ENCODE data around the gene FBXO8. TPM values are rescaled to one million over a fixed set of nuclear protein-coding genes. Genes with fewer than 3 reads are reported as not detected.

FBXO8 gene
- total RNA-seq, 1 experiment from 2014 or later = 16.7 TPM

DNA sequence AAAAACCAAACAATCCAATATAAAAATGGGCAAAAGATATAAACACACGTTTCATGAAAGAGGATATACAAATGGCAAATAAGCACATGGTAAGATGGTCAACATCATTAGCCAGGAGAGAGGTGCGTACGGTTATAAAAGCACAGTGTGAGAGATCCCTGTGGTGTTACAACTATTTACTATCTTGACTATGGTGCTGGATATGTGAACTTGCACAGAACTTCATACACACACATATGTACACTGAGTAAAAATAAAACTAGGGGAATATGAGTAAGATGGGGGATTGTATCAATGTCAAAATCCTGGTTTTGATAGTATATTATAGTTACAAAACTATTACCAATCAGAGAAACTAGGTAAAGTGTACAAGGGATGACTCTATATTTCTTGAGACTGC is 8.4 kb downstream of the FBXO8 start:
- no peaks in the 10 kb centered on the region for H3K4me1 ChIP-seq (replicated peaks; ENCODE audit: insufficient read depth)
- no peak for DNase-seq
- ChIA-PET CTCF (no interaction called here), POLR2A (ENCODE audit: unreplicated experiment) (no interaction called here)
- no peak overlapping the region for H2AFZ ChIP-seq
- no peak overlapping the region for H3K4me2 ChIP-seq
- H3K27me3 ChIP-seq (ENCODE audit: insufficient read depth, low read depth) = no peaks in the 10 kb centered on the region
- H3K4me3 ChIP-seq = no peak overlapping the region
- intact Hi-C loops (cut with micrococcal nuclease; ENCODE audit: unreplicated experiment) = no loop called here
- no peaks in the 10 kb centered on the region for H3K9me3 ChIP-seq (ENCODE audit: insufficient read depth, low read depth)
- H3F3A ChIP-seq (ENCODE audit: insufficient read depth, low read depth) = no peaks in the 10 kb centered on the region
- BruUV-seq (replicated peaks) = no TSS peak
- H3K27ac ChIP-seq = no peak overlapping the region
- H3K9me2 ChIP-seq (ENCODE audit: insufficient read depth) = no peaks in the 10 kb centered on the region
- no peaks in the 10 kb centered on the region for H3K36me3 ChIP-seq (ENCODE audit: low read depth)
- TF ChIP-seq CTCF (conservative IDR thresholded peaks at IDR 0.05) (no peak), EZH2 (IDR thresholded peaks at IDR 0.05; ENCODE audit: low read depth) (no peak)
- no peaks in the 10 kb centered on the region; the same call in 1 of the 2 replicates for H4K20me1 ChIP-seq (ENCODE audit: insufficient read depth)
- 0 out of 2 replicates have a peak, but pooled peaks cover 3% of the 10 kb centered on the region for H3K79me2 ChIP-seq (ENCODE audit: low read depth)

GRCh38 chr4:174274436-174274835 is 9.0 kb downstream of the FBXO8 start:
- ChIA-PET CTCF (no interaction called here), POLR2A (ENCODE audit: unreplicated experiment) (no interaction called here)
- Histone ChIP-seq H3K4me2 (no peak overlapping the region), H3K27ac (no peak overlapping the region), H3K9me2 (ENCODE audit: insufficient read depth) (no peaks in the 10 kb centered on the region), H3F3A (ENCODE audit: insufficient read depth, low read depth) (no peaks in the 10 kb centered on the region), H4K20me1 (ENCODE audit: insufficient read depth) (no peaks in the 10 kb centered on the region; the same call in 1 of the 2 replicates), H3K4me1 (replicated peaks; ENCODE audit: insufficient read depth) (no peaks in the 10 kb centered on the region), H3K79me2 (ENCODE audit: low read depth) (0 out of 2 replicates have a peak, but pooled peaks cover 3% of the 10 kb centered on the region), H3K27me3 (ENCODE audit: insufficient read depth, low read depth) (no peaks in the 10 kb centered on the region), H3K4me3 (no peak overlapping the region), H2AFZ (no peak overlapping the region), H3K9me3 (ENCODE audit: insufficient read depth, low read depth) (no peaks in the 10 kb centered on the region), H3K36me3 (ENCODE audit: low read depth) (no peaks in the 10 kb centered on the region)
- no peak for DNase-seq
- TF ChIP-seq CTCF (conservative IDR thresholded peaks at IDR 0.05) (no peak), EZH2 (IDR thresholded peaks at IDR 0.05; ENCODE audit: low read depth) (no peak)
- intact Hi-C loops (cut with micrococcal nuclease; ENCODE audit: unreplicated experiment) = no loop called here
- BruUV-seq (replicated peaks) = no TSS peak

DNA sequence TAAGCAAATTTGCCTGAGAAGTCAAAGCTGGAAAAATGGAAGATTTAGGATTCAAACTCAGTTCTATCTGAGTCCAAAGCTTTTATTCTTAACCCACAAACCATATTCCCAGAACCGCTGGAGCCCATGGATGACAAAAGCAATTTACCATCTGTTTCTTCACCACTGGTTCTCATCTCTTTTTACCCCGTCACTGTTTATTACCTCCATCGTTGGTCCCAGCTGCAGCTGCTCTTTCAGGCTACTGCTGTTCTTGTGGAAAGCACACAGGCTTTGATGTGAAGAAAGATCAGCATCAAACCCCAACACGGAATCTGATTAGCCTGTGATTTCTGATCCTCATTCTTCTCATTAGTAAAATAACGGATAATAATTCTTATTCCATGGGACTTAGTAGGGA is 9.5 kb downstream of the FBXO8 start:
- Histone ChIP-seq H3K27ac (no peak overlapping the region), H3K27me3 (ENCODE audit: insufficient read depth, low read depth) (no peaks in the 10 kb centered on the region), H3K9me3 (ENCODE audit: insufficient read depth, low read depth) (no peaks in the 10 kb centered on the region), H3F3A (ENCODE audit: insufficient read depth, low read depth) (no peaks in the 10 kb centered on the region), H2AFZ (no peak overlapping the region), H3K4me3 (no peak overlapping the region), H3K4me2 (no peak overlapping the region), H3K79me2 (ENCODE audit: low read depth) (0 out of 2 replicates have a peak, but pooled peaks cover 3% of the 10 kb centered on the region), H3K4me1 (replicated peaks; ENCODE audit: insufficient read depth) (no peaks in the 10 kb centered on the region), H4K20me1 (ENCODE audit: insufficient read depth) (no peaks in the 10 kb centered on the region; the same call in 1 of the 2 replicates), H3K9me2 (ENCODE audit: insufficient read depth) (no peaks in the 10 kb centered on the region), H3K36me3 (ENCODE audit: low read depth) (no peaks in the 10 kb centered on the region)
- ChIA-PET CTCF (no interaction called here), POLR2A (ENCODE audit: unreplicated experiment) (no interaction called here)
- intact Hi-C loops (cut with micrococcal nuclease; ENCODE audit: unreplicated experiment) = no loop called here
- no TSS peak for BruUV-seq (replicated peaks)
- no peak for DNase-seq
- TF ChIP-seq CTCF (conservative IDR thresholded peaks at IDR 0.05) = no peak
- no peak for TF ChIP-seq EZH2 (IDR thresholded peaks at IDR 0.05; ENCODE audit: low read depth)
